Mesenteric fat pad (tissue), 1 donor: ENCODE data around the gene RER1. TPM values are rescaled to one million over a fixed set of nuclear protein-coding genes. Genes with fewer than 3 reads are reported as not detected.
A peak's percentile ranks its signal among the peaks of the same experiment; 100 is the strongest.

Experiments used
- DNase-seq: peaks from one replicate; pipeline ENCODE4 v3.0.0-alpha.2; 2020; ENCODE audit warnings: low spot score
- total RNA-seq: library from RNA; stranded (reverse); fragmentation: NEBNext Ultra II Directional; extraction: Animal tissue kit (Norgen Biotek cat#: 25700); gene quantifications from one replicate; pipeline ENCODE4 v1.2.1, GENCODE V29; 2021
- donor health status: DM: yes; HTN: yes; CAD: no.

RER1 gene
- total RNA-seq, 1 donor from 2014 or later: 157 TPM

- DNase-seq: no peak
Measured at GRCh38 chr1:2405588-2406295, 14.1 kb downstream of the RER1 start.

GRCh38 chr1:2406451-2407041 lies 14.9 kb downstream of the RER1 start:
- DNase-seq: no peak

- DNase-seq: no peak
Measured at GRCh38 chr1:2407166-2407990, 15.7 kb downstream of the RER1 start.

GRCh38 chr1:2407991-2408275 lies 16.3 kb downstream of the RER1 start:
- DNase-seq: no peak

GRCh38 chr1:2408456-2408855 lies 16.8 kb downstream of the RER1 start:
- DNase-seq: no peak

- DNase-seq: no peak
Measured at GRCh38 chr1:2408859-2409276, 17.2 kb downstream of the RER1 start.

- DNase-seq: no peak
Measured at GRCh38 chr1:2409745-2410144, 18.1 kb downstream of the RER1 start.

- no peak for DNase-seq
Measured at GRCh38 chr1:2411801-2412394, 20.3 kb downstream of the RER1 start.

- peak; percentile 99 for DNase-seq
Measured at GRCh38 chr1:2412395-2412772, 20.7 kb downstream of the RER1 start, which contains the start of gene PEX10. Gene PEX10 (minus strand): TSS chr1:2412564. CDS start chr1:2412502, 62 bp downstream.

- no peak for DNase-seq
Measured at GRCh38 chr1:2412773-2413494, 21.3 kb downstream of the RER1 start.

- no peak for DNase-seq
Measured at GRCh38 chr1:2413495-2414296, 22.1 kb downstream of the RER1 start.

GRCh38 chr1:2414297-2414958 lies 22.8 kb downstream of the RER1 start:
- DNase-seq: no peak

GRCh38 chr1:2415337-2415736 lies 23.7 kb downstream of the RER1 start:
- no peak for DNase-seq

- DNase-seq: no peak
Measured at GRCh38 chr1:2415801-2416208, 24.2 kb downstream of the RER1 start.

- DNase-seq: no peak
Measured at GRCh38 chr1:2416403-2416802, 24.8 kb downstream of the RER1 start.

GRCh38 chr1:2417083-2417832 lies 25.6 kb downstream of the RER1 start:
- no peak for DNase-seq

- DNase-seq: no peak
Measured at GRCh38 chr1:2417833-2418225, 26.2 kb downstream of the RER1 start.

GRCh38 chr1:2418791-2419320 lies 27.2 kb downstream of the RER1 start:
- DNase-seq: no peak

GRCh38 chr1:2419416-2419815 lies 27.8 kb downstream of the RER1 start:
- DNase-seq: no peak
